SIG-M5 (cell line): Measurements from ENCODE around the gene ADAMTS15.

ENCODE experiments used
- DNase-seq: peaks from one replicate; lab custom pipeline; 2025; lab: John Stamatoyannopoulos, UW

Gene ADAMTS15

GRCh38 chr11:130418756-130419155 lies 29.7 kb upstream of the ADAMTS15 start:
- DNase-seq: no peak

DNA sequence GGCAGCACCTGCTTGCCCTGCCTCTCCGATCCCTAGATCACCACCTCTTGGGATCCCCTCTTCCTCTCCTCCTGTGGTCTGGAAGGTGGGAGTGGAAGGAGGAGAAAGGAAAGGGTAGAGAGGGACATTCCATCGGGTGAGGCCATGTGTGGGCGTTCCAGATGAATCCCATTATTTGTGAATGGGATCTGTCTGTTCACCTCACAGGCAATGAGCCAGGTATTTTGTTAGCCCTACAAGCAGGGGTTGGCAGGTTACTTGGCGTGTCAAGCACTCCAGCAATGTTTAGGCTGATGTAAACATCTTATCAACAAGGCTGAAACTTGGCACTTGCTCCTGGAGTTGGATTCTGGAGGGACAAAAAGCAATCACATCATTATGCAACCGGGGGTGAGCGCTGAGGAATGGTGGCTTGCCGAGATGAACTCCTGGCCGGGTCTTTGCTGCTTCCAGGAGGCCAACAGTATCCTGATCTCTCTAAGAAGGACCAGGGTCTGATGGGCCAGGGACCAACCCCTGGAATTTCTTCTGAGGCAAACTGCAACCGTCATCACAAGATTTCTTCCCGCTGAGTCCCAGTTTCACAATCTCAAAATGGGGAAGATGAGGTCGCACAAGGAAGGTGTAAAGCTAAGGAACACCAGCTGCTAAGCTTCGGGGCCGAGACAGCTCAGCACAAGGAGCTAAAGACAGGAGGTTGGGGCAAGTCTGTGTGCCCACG lies 27.8 kb upstream of the ADAMTS15 start:
- DNase-seq: no peak

DNA sequence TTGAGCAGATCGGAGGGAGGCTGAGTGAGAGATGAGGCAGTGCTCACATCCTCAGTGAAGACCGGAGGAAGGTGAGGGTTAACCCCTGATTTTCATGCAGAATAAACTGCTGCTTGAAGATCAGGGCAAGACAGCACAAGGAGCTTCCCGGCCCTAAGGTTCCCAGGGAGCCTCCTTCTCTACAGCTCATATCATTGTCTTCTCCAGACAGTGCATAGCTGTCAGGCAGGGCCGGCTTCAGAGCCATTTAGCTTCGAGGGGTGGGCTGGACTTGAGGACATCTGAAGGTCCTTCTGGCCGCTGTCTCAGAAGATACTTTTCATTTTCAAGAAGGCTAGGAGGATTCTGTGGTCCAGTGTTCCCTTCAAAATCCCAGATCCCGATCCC lies 27.3 kb upstream of the ADAMTS15 start:
- DNase-seq: no peak

DNA sequence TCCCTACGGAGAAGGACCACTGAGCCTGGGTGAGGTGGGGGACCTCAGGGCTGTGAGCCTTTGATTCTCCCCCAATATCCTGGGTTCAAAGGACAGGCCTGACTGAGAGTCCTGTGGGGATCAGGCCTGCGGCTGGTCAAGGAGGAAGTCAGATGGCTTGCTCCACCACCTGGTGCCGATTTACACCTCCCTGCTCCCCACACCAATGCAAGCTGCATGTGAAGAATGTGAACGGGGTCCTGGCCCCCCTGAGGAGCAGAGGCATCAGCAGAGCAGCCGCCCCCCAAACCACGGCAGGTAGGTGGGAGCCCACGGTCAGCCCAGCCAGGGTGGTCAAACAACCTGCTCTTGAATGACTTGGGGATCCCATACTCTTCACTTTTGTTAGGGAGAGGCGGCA lies 26.7 kb upstream of the ADAMTS15 start:
- DNase-seq: no peak

GRCh38 chr11:130422251-130422995 lies 26.0 kb upstream of the ADAMTS15 start:
- no peak for DNase-seq

DNA sequence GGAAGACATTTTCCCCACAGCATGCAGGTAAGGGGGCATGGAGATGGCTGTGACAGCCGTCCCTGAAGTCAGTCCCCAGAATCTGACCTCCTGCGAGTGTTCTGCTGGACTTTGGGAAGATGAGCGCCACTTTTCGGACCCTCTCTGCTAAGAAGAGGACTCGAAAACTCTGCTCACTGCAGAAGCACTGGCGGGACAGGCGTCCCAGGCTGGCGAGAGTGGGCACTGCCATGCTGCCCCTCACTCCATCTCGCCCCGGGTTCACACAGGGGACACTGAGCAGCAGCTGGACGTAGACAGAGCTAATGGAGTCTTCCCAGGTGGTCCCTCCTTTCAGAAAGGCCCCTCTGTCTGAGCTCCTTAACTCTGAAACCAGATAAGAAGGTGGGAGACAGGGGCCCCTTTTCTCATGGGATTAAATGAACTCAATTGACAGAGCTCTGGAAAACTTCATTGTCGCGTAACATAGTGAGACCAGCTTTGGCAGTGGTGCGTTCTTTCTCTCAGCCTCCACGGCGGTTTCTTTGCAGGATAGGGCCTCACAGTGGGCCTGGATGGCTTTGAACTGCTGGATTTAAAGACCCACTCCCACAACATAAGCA lies 24.8 kb upstream of the ADAMTS15 start:
- DNase-seq: no peak

DNA sequence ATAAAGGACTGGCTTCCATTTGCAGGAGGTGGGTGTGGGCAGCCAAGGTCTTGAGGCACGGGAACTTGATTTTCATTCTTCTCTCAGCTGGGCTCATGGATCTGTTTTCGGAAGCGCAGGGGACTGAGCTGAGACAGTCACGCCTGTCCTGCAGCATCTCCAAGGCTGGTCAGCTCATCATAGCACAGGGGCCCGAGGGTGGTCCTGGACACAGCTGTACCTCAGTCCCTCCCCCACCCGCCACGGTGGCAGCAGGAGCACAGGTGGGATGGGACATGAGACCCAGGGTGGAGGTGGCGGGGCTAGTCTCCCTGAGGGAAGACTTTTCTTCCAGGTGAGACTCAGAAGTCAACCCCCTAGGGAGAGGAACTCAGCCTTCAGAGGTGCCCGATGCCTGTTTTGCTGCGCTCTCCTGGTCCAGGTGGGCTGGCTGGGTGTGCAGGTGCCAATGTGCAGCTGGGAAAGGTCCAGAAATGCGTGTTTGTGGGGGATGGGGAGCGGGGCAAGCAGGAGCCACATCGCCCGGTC lies 23.8 kb upstream of the ADAMTS15 start:
- no peak for DNase-seq

- no peak for DNase-seq
These were observed 23.3 kb upstream of the ADAMTS15 start for GRCh38 chr11:130425156-130425555.

DNA sequence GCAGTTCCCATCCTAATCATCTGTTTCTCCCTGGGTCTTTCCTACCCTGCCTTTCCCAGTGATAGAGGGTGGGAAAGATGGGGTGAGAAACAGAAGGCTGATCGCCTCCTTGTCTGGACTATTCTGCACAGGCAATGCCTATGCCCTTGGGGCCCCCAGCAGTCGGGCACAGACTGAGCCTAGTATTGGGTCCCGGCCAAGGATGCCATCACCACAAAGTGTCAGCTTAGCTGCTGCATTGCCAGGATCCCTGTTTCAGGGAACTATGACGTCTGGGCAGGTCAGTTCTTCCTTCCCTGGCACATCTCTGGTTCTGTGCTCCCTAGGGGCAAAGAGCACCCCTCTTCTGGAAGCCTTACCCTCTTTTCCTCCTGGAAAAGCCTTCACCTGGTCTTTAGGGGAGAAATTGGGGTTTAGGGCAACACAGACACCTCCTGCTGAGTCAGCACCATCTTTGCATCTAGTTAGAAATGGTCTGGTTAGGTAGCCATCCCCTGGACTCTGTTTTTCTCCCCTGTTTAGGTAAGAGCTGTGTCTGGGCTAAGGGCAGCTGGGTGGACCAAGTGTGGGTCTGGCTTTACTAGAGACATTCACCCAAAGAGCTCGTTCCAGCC lies 22.1 kb upstream of the ADAMTS15 start:
- DNase-seq: no peak

GRCh38 chr11:130426837-130427341 lies 21.6 kb upstream of the ADAMTS15 start:
- DNase-seq: no peak

DNA sequence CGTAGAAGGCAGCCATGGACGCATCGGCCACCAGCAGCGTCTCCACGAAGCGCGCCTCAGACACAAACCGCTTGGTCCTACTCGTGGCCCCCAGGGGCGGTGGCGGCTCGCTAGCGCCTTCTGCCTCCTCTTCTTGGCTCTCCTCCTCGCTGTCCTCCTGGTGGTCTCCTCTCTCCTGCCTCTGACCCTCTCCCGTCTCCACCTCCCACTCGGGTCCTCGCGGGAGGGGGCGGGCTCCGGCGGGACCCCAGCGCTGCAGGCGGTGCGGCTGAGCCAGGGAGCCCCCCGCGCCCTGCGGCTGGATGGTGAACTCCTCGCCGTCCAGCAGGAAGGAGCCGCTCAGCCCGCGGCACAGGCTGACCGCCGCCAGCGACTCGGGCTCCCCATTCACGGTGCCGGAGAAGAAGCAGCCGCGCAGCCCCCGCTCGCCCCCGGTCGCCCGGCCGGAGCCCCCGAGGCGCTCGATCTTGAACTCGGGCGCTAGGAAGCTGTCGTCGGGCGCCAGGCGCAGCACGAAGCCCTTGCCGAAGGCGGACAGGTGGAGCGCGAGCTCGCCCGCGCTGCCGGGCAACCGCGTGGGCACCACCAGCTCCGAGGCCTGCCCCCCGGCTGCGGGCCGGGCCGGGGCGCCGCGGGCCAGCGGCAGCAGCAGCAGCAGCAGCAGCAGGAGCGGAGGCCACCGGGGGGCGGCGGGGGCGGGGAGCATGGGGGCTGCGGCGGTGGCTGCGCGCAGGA lies 20.7 kb upstream of the ADAMTS15 start:
- DNase-seq: no peak

DNA sequence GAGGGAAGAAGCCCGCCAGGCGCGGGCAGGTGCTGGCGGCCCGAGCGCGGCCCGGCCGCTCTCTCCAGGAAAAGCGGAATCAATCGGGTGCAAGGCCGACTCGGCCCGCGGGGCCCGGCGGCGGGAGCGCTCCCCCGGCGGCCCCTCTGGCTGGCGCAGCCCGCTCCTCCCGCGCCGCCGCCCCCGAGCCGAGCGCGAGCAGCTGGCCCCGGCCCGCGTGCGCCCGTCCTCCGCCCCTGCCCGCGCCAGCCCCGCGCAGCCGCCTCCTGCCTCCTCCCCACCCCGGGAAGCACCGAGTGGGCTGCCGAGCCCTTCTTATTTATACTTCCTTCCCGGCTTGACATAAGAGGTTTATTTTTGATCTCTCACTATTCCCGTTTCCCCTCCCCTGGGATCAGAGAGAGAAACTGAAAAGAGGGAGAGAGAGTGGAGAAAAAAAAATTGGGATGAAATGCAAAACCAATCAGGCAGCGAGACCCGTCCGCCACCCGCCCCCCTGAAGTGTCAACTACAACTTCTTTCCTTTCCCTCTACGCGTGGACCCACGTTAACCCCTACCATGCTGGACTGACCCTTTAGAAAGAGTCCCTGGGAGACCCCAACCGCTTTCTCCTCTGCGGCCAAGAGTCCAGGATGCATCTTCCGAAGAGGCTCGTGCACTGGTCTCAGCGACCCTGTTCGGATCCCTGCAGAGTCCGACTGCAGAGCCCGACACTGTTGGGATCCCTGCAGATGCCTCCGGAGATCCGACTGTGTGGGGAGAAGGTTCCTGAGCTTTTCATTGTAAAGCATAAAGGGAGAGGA lies 19.9 kb upstream of the ADAMTS15 start, which contains the start of gene ADAMTS8:
ADAMTS8 (minus strand) TSS at position 294 of the 804 bp plus-strand sequence. CDS start 323 bp downstream, outside the sequence.
- DNase-seq: no peak

GRCh38 chr11:130429120-130429681 lies 19.2 kb upstream of the ADAMTS15 start:
- DNase-seq: no peak

DNA sequence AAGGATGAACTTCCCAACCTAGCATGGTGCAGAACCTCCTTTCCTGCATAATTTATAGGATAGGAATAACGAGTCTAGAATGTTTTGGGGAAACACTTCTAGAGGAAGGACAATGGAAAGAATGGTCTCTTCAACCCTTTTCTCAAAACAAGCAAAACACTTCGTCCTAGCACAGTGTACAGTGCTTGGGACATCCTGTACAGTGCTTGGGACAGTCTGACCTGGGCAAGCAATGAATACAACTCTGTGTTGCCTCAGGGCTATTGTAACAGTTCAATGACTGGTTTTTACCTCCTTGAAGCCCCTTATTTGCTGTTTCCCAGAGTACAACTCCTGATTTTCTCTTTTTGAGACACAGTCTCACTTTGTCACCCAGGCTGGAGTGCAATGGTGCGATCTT lies 18.5 kb upstream of the ADAMTS15 start:
- DNase-seq: no peak

DNA sequence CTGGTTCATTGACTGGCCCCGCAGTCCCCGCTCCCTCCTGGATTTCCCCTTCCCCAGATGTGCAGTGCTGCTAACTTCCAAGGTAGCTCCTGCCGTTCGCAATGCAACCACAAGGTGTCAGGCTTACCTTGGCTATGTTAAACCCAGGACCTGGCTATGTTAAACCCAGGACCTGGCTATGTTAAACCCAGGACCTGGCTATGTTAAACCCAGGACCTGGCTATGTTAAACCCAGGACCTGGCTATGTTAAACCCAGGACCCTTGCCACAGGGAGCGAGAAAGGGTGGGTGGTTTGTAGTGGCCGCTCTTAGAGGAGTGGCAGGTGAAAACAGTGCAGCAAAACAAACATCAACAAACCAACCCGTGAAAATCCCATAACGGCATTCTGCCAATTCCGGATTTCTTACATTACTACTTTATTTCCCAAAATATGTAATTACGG lies 17.1 kb upstream of the ADAMTS15 start:
- DNase-seq: no peak

DNA sequence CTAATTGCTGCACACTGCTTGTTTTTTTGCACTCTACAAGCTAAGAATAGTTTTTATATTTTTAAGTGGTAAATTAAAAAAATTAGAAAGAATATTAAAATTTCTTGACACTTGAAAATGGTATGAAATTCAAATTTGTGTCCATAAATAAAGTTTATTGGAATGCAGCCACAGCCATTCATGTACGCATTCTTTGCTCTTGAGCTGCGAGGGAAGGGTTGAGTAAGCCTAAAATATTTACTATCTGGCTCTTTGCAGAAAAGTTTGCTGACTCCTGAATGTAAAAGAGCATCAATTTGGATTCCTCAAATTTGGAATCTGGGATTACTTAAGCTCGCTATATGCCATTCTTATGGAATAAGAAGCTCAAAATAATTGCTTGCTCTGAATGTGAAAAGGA lies 16.6 kb upstream of the ADAMTS15 start:
- DNase-seq: no peak

DNA sequence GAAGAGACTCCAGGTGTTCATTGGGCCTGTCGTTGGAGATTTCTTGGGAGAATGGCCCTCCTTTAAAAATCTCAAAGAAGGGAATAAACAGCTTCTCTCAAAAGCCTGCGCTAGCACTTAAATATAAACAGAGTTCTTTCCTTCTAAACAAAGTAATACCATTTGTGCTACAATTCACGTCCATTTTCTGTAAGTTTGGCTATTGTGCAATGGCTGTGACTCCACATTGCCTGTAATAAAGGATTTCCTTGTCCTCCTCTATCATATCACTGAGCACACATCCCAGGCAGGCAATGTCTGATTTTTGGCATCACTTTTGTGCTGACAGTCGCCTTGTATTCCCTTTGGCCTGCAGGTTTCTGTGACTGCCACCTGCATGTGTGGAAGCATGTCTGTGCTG lies 15.1 kb upstream of the ADAMTS15 start:
- no peak for DNase-seq

- DNase-seq: no peak
These were observed 13.8 kb upstream of the ADAMTS15 start for GRCh38 chr11:130434521-130435223.

DNA sequence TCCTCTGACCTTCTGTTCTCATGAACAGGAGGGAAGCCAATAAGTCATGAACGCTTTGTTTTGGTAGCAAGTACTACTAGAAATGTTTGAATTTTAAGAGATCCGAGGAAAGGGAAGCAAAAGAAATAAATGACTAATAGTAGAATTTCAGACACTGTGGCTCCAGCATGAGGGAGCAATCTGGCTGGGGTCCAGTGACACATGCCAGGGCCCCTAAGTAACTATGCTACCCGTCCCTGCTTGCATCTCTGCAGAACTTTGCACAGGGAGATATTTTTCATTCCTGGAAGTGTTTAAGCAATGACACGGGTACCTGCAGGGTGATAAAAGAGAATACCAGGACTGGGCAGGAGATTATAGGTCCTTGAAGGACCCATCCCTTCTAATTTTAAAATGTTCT lies 12.8 kb upstream of the ADAMTS15 start:
- no peak for DNase-seq

- no peak for DNase-seq
These were observed 12.3 kb upstream of the ADAMTS15 start for GRCh38 chr11:130436171-130436570.
